GM19351 (cell line): ENCODE data around the gene APOBEC3C.
"Not testable (repeated sequence)": the region's sequence is repeated elsewhere in the genome, so short reads cannot be mapped to it uniquely, and the experiment has no call there.

Experiments
- ATAC-seq: cut with Tn5 transposase; IDR thresholded peaks from one replicate; pipeline ENCODE4 v1.9.1; 2021; ENCODE audit warnings: mild to moderate bottlenecking, moderate library complexity; ENCODE audit not compliant: unreplicated experiment

APOBEC3C gene

DNA sequence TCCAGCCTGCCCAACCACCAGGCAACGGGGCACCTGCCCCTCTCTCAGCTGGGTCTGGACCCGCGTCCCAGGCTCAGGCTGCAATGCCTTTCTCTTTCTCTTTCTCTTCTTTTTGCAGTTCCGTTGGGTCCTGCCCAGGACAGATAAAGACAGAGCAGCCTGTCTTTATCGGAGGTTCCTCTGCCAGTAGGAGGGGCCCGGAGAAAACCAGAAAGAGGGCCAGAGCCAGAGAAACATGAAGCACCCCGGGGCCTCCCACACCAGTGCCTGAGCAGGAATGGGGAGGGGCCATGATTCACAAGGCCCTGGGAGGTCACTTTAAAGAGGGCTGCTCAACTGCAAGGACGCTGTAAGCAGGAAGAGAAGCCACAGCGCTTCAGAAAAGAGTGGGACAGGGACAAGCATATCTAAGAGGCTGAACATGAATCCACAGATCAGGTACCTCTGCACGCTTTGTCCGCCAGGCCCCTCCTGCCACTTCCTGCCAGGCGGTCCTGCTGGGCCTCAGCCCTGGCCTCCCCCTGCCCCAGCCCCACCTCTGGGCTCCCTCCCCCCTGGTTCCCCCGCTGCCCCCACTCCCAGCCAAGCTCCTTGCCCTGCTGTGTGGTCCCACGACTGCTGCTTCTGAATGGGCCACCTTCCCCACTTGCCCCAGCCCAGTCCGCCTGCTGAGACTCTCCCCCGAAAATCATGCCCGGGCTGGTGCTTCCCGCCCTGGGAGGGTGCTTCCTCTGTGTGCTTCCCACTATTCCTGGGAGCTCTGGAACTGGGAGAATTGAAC, at the start of gene APOBEC3C:
APOBEC3C (plus strand) TSS at position 316 of the 781 bp plus-strand sequence; CDS start at position 422, 106 bp downstream.
- ATAC-seq = peak; percentile 79

DNA sequence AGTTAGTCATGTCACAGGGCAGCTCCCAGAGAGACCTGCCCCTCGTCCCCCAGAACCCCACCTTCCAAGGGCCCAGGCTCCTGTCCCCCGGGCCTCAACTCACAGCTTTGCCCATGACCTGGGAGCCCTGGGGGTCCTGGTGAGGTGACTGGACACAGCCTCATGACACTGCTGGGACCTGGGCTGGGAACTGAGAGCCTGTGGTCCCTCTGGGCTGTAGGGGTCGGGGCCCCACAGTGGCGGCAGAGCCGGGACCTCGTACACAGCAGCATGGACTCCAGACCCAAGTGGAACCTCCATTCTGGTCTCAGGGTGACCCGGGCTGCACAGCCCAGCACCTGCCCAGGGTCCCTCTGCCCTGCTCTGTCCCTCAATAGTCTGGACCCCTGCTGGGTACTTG, 49.8 kb upstream of the APOBEC3C start:
- no peak for ATAC-seq

DNA sequence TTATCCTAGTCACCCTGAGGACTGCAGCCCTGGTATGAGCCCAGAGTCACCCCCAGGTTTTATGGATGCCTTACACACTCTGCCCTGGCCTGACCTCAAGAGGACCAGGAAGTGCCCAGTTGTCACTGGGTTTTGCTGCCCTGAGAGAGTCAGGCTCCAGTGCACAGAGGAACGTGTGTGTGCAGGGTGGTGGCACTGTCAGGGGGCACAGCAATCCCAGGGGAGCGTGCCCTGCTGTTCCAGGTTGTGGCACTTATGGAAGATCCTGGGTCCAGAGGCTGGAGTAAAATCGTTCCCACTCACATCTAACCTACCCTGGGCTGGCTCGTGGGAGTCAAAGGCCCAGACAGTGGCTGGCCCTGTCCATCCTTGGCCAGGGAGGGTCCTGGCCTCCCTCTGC, 49.1 kb upstream of the APOBEC3C start:
- no peak for ATAC-seq

DNA sequence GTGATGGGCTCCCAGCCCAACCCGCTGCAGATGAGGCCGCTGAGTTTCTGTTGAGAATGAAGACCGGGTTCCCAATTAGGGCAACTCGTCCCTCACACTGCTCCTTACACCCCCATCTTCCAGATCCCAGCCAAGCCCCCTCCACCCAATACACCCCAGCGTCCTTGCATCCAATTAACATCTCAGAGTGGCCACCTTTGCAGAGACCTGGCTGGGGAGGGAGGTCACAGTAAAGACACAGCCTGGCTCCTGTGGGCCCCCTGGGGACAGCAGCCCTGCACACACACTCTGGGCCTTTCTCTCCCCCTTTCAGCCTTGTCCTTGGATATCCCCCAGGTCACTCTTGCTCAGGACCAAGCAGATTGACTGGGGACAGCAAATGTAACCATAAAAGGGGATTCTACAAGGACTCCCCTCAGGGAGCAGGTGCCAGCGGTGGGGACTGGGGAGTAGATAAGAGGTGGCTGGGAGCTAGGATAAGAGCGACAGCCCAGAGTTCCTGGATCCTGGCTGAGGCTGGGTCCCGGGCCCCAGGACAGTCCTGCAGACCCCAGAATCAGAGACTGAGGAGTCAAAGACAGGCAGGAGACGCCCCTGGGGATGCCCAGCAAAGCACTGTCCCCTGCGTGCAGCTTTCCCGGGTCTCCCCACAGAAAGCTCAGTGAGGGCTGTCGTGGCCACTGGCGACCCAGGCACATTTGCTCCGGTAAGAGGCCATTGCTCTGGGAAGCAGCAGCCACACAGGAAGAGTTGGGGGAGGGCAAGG, 48.3 kb upstream of the APOBEC3C start:
- no peak for ATAC-seq

DNA sequence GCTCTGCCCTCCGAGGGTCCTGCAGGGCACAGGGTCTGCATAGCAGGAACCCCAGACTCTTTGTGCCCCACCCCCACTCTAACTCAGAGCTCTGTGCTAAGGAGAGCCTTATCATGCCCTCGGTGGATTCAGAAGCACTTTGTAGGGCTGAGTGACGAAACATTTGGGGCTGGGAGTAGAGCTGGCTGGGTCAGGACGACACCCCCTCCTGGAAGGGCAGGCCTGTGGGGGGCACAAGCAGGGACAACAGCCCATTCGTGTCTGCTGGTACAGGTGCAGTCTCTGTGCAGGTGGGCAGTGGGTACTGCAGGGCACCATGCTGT, 47.7 kb upstream of the APOBEC3C start:
- ATAC-seq = no peak

DNA sequence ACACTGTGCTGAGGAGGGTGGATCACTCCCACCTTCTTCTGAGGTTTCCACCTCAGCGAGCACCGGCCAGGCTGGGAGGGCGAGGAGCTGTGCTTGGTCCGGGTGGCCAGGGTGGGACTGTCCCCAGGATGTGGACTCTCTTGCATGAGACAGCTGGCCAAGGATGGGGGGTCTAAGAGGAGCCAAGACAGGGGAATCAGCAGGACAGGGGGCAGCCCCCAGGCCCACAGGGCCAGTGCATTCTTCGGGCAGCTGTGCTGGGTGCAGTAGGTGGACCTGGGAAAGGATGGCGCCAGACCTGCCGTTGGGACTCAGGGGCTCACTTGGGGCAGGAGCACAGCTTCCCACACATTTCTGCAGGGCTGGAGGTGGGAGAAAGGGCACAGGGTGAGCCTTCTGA, 47.1 kb upstream of the APOBEC3C start:
- no peak for ATAC-seq

DNA sequence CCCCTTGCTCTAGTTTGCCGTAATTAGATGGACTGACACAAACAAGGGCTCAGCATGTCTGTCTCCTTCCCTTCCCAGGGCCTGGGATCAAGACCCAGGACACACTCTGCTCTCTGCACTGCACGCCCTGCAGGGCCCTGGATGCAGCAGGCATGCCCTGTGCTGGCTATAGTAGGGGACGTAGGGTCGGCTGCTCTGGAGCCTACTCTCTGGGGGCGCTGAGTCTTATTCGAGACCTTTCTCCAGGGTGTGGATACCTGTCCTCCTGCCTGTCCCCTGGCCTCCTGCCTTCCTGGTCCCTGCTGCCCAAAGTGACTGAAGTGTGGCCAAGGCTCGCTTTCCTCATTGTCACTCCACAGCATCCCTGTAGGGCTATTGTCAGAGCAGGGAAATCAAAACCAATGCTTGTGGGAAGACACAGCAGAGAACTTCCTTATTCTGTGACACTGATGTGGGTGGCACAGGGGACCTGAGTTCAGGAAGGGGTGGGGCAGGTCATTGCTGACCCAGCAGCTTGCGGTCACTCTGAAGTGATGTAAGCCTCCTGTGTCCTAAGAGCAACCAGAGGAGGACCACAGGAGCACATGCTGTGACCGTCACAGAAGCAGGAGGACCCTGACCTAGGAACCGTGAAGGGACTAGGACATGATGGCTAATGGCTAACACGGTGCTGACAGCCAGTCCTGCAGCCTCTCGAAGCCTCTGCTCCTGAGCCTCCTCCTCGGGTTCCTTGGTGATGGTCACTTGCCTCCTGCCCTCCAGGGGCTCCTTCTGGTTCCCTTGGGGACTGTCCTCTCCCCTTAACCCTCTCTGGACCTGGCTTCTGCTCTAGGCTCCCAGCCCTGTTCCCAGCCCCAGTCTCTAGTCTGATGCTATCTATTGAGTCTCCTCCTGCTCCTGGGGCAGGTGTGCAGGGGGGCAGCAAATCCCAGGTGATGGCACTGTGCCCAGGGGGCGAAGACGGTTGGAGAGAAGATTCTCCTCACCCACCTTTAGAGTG, 46.3 kb upstream of the APOBEC3C start:
- ATAC-seq = no peak

DNA sequence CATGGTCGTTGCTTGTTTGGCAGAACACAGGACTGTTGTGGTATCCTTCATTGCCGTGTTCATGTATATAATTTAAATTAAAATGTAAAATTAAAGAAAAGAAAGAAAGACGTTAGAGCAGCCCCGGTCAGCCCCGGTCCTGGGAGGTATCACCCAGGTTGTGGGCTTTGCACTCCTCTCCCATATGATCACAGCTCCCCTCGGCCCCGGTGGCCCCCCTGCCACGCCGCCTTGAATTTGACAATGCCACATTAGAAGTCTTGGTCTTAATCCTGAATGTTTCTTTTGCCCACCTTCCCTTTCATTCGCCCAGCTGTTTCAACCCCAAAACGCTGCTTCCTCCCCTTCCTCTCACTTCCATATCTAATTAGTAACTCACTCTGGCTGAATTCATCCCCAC, 45.3 kb upstream of the APOBEC3C start:
- ATAC-seq = no peak

DNA sequence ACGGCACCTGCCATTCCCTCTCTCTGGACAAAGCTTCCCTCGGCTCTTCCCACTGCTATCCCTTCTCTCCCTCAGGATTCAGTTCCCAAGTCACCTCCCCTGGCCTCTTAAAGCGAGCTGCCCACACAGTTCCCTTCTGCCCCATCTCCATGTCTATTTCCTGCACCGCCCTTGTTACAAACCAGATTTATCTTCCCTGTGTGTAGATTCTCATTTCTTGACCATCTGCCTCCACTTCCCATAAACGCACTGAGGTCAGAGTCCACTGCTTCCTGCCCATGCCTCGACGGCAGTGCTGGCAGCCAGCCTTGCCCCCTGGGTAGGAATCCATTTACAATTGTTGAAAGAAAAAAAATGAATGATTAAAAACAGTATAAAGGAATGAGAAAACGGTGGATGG, 43.5 kb upstream of the APOBEC3C start:
- no peak for ATAC-seq

DNA sequence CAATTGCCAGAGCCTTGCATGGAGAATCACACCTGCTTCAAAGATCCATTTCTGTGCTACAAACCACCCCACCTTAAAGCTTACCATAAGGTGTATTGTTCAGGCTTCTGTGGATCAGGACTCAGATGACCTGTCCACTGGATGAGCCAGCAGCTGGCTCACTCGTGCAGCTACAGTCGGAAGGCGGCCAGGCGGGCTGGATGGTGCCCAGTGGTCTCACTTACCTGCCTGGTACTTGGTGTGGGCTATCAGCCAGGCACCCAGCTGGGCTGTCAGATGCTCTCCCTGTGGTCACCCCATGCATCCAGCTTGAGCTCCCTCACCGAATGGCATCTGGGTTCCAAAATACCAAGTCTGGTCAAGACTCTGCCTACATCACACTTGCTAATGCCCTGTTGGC, 42.9 kb upstream of the APOBEC3C start:
- no peak for ATAC-seq

DNA sequence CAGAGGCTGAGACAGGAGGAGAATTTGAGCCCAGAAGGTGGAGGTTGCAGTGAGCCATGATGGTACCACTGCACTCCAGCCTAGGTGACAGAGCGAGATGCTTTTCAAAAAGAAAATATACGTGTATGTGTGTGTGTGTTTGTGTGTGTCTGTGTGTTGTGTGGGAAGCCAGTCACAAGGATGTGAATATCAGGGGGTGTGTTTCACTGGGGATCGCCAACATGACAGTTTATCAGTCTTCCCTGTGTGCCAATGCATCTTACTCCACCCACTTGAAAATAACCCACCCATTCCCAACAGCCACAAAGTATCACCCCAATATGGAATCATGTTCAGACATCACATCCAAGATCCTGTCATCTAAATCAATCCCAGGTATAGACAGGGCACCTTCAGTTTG, 42.3 kb upstream of the APOBEC3C start:
- no peak for ATAC-seq

DNA sequence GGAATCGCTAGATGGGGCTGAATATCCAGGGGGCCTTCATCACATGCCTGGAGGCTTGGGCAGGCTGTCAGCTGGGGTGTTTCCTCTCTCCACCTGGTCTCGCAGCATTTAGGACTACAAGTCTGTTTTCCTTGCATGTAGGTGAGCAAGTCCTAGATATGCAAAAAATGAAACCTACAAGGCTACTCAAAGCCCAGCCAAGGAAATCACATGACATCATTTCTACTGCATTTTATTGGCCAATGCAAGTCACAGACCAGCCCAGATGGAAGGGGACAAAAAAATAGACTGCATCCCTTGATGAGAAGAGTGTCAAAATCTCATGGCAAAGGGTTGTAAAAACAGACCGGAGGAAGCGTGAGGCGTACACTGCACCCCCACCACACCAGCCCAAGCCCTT, 41.5 kb upstream of the APOBEC3C start:
- no peak for ATAC-seq

DNA sequence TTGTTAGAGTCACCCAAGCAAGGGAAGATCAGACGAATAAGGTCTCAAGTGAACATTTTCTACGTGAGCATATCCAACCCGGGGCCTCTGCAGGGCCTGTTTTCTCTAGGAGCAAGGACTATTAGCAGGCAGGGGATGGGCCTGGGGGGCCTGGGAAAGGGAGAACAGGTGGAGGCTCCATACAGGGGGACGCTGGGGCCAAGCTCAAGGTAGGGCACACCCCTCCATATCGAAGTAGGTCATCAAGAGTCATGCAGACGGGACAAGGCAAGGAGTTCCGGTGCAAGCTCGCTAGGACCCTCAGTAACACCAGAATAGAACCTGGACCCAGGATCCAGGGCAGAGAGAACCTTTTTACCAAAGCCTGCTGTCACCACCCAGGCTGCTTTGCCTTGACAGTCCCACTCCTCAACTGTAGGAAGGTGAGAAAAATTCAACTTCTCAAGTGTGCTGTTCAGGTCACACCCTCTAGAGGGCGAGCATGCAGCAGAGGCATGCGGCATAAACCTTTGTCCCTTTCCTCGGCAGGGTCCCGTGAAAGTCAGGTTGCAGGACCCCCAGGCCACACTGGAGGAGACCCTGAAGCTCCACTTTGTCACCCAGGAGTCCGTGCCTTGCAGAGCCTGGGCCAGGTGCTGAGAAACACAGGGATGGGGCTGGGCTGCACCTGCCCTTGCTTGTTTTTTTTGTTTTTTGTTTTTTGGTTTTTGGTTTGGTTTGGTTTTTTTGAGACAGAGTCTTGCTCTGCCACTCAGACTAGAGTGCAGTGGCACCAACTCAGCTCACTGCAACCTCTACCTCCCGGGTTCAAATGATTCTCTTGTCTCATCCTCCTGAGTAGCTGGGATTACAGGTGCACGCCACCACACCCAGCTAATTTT, 40.5 kb upstream of the APOBEC3C start:
- no peak for ATAC-seq

DNA sequence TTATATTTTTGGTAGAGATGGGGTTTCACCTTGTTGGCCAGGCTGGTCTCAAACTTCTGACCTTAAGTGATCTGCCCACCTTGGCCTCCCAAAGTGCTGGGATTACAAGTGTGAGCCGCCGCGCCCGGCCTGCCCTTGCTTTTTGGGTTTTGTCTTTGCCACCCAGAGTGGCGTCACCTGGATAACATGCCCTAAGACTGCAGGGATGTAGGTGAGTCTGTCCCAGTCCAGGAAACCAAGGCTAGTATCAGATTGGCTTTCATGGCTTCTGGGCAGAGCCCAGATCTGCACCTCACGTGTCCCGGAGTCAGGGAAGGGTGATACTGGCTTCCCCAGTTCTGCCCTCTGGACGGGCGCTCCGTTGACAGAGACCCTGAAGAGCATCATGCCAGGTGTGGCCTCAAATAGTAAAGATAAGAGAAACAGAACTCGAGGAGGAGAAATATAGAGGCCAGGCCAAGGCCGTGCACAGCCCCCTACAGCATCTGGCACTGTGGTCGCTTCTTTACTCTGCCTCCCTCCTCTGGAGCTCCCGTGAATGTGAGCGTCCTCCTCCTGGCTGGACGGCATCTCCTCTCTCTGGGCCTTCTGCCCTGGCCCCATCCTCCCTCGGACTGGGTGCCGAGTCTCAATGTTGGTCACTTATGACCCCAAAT, 39.8 kb upstream of the APOBEC3C start:
- no peak for ATAC-seq

DNA sequence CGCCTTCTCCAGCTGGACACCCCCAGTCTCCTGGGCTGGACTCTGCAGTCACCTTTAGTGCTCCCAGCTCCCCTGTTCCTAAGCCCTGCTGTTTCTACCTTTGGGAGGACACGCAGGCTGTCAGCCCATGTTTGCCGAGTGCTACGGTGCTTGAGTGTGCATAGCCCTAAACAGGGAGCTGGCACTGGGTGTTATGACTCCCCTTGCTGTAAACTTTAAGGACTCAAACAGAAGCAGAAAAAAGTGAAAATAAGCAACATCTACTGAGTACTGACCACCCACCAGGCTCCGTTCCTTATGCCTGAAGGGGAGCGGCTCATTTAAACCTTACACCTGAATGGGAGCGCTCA, 39.3 kb upstream of the APOBEC3C start:
- no peak for ATAC-seq

DNA sequence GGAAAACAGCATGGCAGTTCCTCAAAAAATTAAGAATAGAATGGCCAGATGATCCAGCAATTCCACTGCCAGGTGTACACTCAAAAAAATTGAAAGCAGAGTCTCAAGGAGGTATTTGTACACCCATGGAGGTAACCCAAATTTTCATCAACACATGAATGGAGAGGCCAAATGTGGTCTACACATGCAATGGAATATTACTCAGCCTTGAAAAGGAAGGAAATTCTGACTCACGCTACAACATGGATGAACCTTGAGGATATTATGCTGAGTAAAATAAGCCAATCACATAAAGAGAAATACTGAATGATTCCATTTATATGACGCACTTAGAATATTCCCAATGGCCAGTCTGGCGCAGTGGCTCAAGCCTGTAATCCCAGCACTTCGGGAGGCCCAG, 36.8 kb upstream of the APOBEC3C start:
- ATAC-seq = not testable (repeated sequence)

DNA sequence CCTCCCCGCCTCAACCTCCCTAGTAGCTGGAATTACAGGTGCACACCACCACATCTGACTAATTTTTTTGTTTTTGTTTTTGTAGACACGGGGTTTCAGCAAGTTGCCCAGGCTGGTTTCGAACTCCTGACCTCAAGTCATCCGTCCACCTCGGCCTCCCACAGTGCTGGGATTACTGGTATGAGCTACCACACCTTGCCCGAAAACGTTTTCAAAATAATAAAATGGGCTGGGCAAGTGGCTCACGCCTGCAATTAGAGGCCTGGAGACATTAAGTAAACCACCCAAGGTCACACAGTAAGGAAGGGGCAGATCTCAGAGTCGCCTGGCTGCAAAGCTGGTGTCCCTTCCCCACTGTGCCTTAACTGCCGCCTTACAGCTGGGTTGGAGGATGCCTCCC, 33.5 kb upstream of the APOBEC3C start:
- not testable (repeated sequence) for ATAC-seq

DNA sequence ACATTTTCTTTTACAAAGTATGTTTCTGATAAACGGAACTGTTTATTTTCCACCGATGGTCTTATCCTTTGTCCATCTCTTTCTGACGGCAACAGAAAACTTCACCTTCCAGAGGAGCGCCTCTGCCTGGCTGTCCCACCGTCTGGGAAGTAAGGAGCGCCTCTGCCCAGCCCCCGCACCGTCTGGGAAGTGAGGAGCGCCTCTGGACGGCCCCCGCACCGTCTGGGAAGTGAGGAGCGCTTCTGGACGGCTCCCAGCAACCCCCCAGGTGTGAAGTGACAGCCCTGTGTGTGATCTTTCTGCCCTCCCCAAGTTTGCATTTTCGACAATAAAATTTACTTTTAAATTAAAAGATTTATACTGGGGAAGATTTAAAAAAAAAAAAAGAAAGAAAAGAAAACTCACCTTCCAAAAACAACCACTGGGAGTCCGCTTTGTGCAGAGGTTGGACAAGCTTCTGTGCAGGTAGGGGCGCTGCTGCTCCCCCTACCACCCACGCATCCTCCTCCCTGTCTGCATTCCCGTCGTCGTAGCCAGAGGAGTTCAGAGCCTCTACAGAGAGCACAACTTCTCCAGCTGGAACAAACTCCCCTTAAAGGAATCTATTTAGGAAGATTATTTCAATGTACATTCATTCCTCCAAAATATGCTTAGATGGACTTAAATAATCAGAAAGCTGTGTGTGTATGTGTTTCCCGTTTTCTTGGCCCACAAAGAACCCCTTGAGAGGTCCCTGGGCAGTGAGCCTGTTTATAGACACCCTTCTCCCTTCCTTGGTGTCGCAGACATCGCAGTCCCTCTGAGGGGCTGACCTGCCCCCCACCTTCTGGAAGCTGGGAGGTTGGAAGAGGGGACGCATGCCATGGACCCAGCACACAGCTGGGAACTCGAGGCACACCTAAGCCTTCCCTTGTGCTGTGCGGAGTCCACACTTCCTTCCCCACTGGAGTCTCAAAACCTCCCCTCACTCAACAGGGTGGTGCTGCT, 32.8 kb upstream of the APOBEC3C start:
- ATAC-seq = no peak
